Type B pancreatic cell (in vitro differentiated cells): ENCODE measurements around the gene PFDN5. TPM values are rescaled to one million over a fixed set of nuclear protein-coding genes. Genes with fewer than 3 reads are reported as not detected.
"Not testable (repeated sequence)": the region's sequence is repeated elsewhere in the genome, so short reads cannot be mapped to it uniquely, and the experiment has no call there.

ENCODE experiments used
- DNase-seq: peaks from one replicate; pipeline ENCODE4 v3.0.0; 2021; ENCODE audit warnings: mixed read lengths; ENCODE audit not compliant: unreplicated experiment; ENCODE audit errors: extremely low spot score
- H3K27ac Mint-ChIP-seq: 2 replicates; pipeline ENCODE4 v1.8.0; 2021; ENCODE audit warnings: mild to moderate bottlenecking, mixed read lengths
- H3K27me3 Mint-ChIP-seq: 2 replicates; pipeline ENCODE4 v1.8.0; 2021; ENCODE audit warnings: mixed read lengths
- H3K36me3 Mint-ChIP-seq: 2 replicates; pipeline ENCODE4 v1.8.0; 2021; ENCODE audit warnings: mixed read lengths
- H3K4me1 Mint-ChIP-seq: one replicate; pipeline ENCODE4 v1.8.0; 2021; ENCODE audit warnings: mixed read lengths; ENCODE audit not compliant: unreplicated experiment
- H3K4me3 Mint-ChIP-seq: 2 replicates; pipeline ENCODE4 v1.8.0; 2021; ENCODE audit warnings: mild to moderate bottlenecking, mixed read lengths
- H3K9me3 Mint-ChIP-seq: 2 replicates; pipeline ENCODE4 v1.8.0; 2021; ENCODE audit warnings: mixed read lengths
- CTCF ChIP-seq: fragments of 200-600 bp; sonication (generic); conservative IDR thresholded peaks from 2 replicates; pipeline ENCODE4 v1.5.0; 2021; ENCODE audit warnings: antibody characterized with exemption, mild to moderate bottlenecking
- total RNA-seq: library from RNA; stranded (reverse); gene quantifications from 2 replicates; pipeline ENCODE4 v1.2.1, GENCODE V29; 2021; ENCODE audit warnings: low replicate concordance

Gene PFDN5
- total RNA-seq, 1 donor from 2014 or later = 336 TPM

DNA sequence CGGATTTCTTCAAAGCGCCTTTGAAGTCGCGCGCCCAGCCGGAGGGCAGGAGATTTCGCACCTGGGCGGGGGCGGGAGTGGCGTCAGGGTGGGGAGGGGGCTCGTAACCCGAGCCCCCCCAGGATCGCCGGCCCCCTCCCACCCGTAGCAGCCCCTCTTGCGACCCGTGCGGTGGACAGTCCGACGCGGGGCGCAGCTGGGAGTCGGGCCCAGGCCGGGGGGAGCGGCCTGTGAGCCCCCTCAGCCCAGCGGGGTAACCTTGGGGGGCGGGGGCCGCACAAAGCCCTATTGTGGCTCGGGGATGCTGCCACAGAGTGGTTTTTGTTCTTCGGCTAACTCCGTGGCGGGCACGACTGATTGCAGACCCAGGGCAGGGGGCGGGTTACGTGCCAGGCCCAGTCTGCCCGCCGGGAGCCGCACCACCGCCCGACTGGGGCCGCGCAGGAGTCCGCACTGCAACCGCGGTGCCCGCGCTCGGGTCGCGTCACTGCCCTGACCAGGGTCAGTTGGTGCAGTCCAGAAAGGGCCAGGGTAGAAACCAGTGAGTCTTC lies 30.2 kb downstream of the PFDN5 start:
- no peaks in the 10 kb centered on the region for H3K36me3 Mint-ChIP-seq
- peaks cover 33% of the 10 kb centered on the region for H3K4me1 Mint-ChIP-seq
- H3K27ac Mint-ChIP-seq = no peak overlapping the region
- no peak for TF ChIP-seq CTCF
- DNase-seq = no peak
- peak overlapping the region; percentile 84 for H3K4me3 Mint-ChIP-seq
- no peaks in the 10 kb centered on the region for H3K9me3 Mint-ChIP-seq
- peaks cover 32% of the 10 kb centered on the region for H3K27me3 Mint-ChIP-seq

DNA sequence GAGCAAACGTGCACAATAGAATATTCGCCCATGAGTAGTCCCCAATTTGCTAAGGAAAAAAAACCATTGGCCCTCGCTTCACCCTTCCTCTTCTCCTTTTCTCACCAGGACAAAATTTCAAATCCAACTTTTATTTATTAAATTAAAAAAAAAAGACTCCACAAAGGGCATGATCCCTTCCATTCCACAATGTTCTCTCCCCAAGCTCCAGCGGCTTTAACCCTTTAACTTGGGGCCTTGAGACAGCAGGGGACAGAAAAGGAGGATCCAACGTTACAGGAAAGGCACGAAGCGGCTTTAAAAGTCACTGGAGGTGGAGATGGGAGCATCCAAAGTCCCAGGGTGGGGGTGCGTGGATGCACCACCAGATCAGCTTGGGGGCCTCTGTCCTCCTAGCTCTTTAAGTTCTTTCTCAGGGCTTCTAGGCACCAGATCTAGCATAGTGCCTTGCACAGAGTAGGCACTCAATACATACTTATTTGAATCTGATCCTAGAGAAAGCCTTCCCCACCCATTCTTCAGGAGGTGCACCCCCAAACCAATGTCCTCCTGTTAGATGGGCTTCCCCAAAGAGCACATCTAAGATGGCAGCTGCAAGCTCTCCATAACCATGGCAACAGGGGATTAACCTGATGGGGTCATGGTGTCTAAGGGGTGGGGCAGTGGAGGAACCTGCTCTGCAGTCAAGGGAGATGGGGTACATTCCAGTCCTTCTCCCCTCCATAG lies 31.3 kb downstream of the PFDN5 start:
- Mint-ChIP-seq H3K4me3 (peak overlapping the region; percentile 84), H3K27me3 (peaks cover 32% of the 10 kb centered on the region), H3K9me3 (no peaks in the 10 kb centered on the region), H3K36me3 (no peaks in the 10 kb centered on the region), H3K4me1 (peaks cover 23% of the 10 kb centered on the region), H3K27ac (no peak overlapping the region)
- no peak for DNase-seq
- TF ChIP-seq CTCF = no peak

DNA sequence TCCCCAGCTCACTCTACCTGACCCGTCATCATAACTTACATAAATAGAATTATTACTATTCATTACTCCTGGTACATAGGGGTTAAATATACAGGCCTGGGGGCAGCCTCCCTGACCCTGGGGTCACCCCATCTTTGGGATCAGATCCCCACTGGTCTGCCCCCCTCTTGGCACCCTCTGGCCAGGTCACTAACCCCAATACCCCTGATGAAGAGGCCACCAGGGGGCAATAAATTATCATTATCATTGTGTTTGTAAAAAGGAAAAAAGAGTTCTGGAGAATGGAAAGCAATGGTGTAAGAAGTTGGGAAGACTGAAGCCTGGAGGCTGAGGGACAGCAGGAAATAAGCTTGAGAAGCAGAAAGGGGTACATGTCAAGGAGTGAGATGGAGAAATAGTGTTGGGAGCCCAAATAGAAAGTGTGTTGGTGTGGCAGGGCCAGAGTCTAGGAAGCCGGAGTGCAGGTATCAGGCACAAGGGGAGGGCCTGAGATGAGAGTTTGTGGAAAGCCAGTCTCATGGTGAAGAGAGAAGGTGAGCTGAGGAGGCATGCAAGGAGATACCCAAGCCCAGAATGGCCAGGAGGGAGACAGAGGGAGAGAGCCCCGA lies 32.2 kb downstream of the PFDN5 start:
- no peaks in the 10 kb centered on the region for H3K36me3 Mint-ChIP-seq
- peak overlapping the region; percentile 40 for H3K4me3 Mint-ChIP-seq
- no peaks in the 10 kb centered on the region for H3K9me3 Mint-ChIP-seq

DNA sequence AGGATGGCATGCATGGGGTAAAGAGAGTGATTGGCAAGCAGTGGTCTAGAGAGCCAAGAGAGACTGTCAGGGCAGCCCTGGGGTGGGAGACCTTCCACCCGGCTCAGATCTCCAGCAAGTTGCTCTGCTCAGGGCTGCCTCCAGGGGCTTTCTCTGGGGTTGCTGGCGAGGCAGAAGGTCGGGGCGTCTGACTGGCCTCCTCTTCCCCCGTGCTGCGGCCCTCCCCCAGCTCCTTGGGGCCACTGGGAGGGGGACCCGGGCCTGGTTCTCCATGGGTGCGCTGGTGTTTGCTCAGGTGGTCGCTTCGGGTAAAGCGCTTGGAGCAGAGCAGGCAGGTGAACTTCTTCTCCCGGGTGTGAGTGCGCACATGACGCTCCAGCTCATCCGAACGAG lies 32.7 kb downstream of the PFDN5 start:
- no peaks in the 10 kb centered on the region for H3K9me3 Mint-ChIP-seq
- H3K36me3 Mint-ChIP-seq = no peaks in the 10 kb centered on the region
- peaks cover 39% of the 10 kb centered on the region for H3K27me3 Mint-ChIP-seq
- H3K27ac Mint-ChIP-seq = no peak overlapping the region
- DNase-seq = no peak
- peak; percentile 19 for TF ChIP-seq CTCF
- H3K4me3 Mint-ChIP-seq = no peak overlapping the region
- peaks cover 24% of the 10 kb centered on the region for H3K4me1 Mint-ChIP-seq

More for the DNA sequence above, 32.2 kb downstream of the PFDN5 start:
- peak; percentile 30 for TF ChIP-seq CTCF
- Mint-ChIP-seq H3K4me1 (peaks cover 24% of the 10 kb centered on the region), H3K27me3 (peaks cover 39% of the 10 kb centered on the region), H3K27ac (no peak overlapping the region)
- no peak for DNase-seq

GRCh38 chr12:53330671-53331070 lies 35.3 kb downstream of the PFDN5 start:
- H3K27me3 Mint-ChIP-seq = peaks cover 51% of the 10 kb centered on the region

DNA sequence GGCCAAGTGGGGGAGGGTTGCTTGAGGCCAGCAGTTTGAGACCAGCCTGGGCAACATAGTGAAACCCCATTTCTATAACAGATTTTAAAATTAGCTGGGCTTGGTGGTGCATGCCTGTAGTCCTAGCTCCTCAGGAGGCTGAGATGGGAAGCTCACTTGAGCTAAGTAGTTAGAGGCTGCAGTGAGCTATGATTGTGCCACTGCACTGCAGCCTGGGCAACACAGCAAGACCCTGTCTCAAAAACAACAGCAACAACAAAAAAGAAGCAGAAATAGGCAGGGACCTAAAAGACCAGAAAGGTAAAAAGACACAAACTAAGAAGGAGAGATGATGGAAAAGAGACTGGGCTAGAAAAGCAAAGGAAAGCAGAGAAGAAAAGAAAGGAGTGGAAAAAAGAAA lies 37.0 kb downstream of the PFDN5 start:
- Mint-ChIP-seq H3K27me3 (peaks cover 48% of the 10 kb centered on the region), H3K4me1 (peaks cover 18% of the 10 kb centered on the region), H3K27ac (peak overlapping the region; percentile 35)
- DNase-seq, H3K9me3 Mint-ChIP-seq, H3K4me3 Mint-ChIP-seq, H3K36me3 Mint-ChIP-seq: not testable (repeated sequence)

More at GRCh38 chr12:53330671-53331070, 35.3 kb downstream of the PFDN5 start:
- H3K9me3 Mint-ChIP-seq = no peaks in the 10 kb centered on the region
- H3K27ac Mint-ChIP-seq = no peak overlapping the region
- H3K36me3 Mint-ChIP-seq = no peaks in the 10 kb centered on the region
- peaks cover 20% of the 10 kb centered on the region for H3K4me1 Mint-ChIP-seq
- H3K4me3 Mint-ChIP-seq = no peak overlapping the region
- DNase-seq = no peak
- no peak for TF ChIP-seq CTCF
